Non-pigmented ciliary epithelial cell (primary cell): ENCODE measurements around the gene SNX11.

Experiments used
- DNase-seq: peaks from one replicate; pipeline ENCODE4 v3.0.0-alpha.2; 2010; ENCODE audit warnings: low read depth

The SNX11 gene

DNA sequence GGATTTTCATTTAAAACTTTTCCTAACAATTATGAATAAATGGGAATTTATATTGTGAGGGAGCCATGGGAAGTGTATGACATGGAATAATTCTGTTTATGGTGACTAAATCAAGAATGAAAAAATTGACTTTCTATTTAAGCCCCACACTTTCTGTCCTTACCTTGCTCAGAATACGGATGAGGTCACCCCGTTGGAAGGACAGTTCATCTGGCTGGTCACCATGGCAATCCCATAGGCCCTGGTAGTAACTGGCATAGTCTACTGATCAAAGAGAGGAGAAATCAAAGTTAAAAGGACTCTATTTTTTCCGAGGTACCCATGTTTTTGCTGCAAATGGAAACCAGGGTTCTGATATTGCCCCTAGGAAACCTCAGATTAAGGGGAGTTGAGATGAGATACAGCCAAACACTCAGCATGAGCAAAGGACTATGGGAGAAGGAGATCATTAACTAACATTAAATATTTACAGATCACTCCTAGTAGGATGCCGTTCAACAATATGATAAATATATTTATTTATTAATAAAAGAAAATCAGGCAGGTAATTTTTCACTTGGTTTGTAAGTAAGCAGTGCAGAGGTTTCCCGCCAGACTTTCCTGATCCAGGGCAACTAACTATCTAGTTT lies 54.9 kb downstream of the SNX11 start:
- DNase-seq = no peak

DNA sequence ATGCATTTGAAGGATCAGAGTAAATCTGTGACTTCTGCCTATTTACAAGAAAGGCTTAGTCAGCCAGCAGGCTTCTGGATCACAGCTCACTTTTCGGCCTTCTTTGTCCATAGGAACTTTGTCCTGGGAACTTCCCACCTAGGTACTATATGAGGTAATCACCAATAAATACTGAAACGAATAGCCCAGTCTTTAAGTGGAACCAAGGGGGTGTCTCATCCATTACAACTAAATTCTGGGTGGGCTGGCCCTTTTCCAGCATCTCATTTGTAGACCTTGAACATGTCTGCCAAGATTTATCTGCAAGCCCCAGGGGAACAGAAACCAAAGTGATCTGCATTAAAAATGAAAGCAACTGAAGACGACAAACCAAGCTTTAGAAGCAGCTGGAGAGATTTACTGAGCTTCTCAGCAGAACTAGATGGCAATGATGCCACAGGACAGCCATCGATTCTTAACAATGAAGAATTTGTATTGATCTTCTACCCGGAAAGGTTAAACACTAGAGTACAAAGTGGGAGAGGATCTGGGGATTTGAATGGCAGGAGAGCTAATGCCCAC lies 55.5 kb downstream of the SNX11 start:
- no peak for DNase-seq

DNA sequence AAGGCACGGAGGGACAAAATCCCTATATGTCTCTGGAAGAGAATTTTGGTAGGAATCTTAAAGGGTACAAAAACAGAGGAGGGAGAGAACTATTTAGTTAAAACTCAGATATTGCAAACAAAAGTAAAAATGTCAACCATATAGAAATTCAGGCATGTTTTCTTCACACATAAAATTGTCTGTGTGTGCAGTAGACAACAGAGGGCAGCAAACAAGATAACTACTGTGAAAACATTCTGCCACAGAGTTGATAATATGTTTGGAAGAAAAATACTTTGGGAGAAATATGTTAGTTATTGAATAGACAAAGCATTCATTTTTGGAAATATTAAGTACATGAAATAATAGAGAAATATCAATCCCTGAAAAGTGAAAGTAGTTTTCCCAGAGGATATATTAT lies 56.2 kb downstream of the SNX11 start:
- no peak for DNase-seq

DNA sequence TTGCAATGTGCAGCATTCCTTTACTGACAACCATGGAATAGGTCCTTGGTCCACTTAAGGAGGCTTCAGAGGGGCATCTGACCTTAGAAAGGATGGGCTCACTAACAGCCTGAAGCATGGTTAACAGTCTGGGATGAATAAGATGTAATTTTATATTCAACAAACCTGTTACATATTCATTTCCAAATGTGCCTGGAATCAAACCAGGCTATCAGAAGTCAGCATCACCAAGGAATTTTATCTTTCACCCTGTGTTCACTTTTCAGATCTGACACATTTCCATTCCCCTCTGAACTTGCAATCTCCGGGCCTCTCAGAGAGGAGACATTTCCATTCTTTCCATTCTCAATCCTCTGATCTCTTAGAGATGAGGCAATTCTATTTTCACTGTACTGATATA lies 62.4 kb downstream of the SNX11 start:
- DNase-seq = no peak
